Measurements from ENCODE around the gene CTXND2.
"Not testable (repeated sequence)": the region's sequence is repeated elsewhere in the genome, so short reads cannot be mapped to it uniquely, and the experiment has no call there.

CTXND2 gene

GRCh38 chr1:150846473-150847146 lies 40.3 kb upstream of the CTXND2 start:
- H3K27ac Mint-ChIP-seq: no peak overlapping the region
- no peaks in the 10 kb centered on the region for H3K27me3 Mint-ChIP-seq (ENCODE audit: low read depth)
- TF ChIP-seq, protein P1, sequence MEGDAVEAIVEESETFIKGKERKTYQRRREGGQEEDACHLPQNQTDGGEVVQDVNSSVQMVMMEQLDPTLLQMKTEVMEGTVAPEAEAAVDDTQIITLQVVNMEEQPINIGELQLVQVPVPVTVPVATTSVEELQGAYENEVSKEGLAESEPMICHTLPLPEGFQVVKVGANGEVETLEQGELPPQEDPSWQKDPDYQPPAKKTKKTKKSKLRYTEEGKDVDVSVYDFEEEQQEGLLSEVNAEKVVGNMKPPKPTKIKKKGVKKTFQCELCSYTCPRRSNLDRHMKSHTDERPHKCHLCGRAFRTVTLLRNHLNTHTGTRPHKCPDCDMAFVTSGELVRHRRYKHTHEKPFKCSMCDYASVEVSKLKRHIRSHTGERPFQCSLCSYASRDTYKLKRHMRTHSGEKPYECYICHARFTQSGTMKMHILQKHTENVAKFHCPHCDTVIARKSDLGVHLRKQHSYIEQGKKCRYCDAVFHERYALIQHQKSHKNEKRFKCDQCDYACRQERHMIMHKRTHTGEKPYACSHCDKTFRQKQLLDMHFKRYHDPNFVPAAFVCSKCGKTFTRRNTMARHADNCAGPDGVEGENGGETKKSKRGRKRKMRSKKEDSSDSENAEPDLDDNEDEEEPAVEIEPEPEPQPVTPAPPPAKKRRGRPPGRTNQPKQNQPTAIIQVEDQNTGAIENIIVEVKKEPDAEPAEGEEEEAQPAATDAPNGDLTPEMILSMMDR (IDR thresholded peaks at IDR 0.05; ENCODE audit: unreplicated experiment in 3 of 3): no peak
- H3K4me1 Mint-ChIP-seq: peaks cover 9% of the 10 kb centered on the region
- peaks cover 48% of the 10 kb centered on the region for H3K36me3 Mint-ChIP-seq (ENCODE audit: low read depth)
- no peaks in the 10 kb centered on the region for H3K9me3 Mint-ChIP-seq
- H3K4me3 Mint-ChIP-seq: no peak overlapping the region

DNA sequence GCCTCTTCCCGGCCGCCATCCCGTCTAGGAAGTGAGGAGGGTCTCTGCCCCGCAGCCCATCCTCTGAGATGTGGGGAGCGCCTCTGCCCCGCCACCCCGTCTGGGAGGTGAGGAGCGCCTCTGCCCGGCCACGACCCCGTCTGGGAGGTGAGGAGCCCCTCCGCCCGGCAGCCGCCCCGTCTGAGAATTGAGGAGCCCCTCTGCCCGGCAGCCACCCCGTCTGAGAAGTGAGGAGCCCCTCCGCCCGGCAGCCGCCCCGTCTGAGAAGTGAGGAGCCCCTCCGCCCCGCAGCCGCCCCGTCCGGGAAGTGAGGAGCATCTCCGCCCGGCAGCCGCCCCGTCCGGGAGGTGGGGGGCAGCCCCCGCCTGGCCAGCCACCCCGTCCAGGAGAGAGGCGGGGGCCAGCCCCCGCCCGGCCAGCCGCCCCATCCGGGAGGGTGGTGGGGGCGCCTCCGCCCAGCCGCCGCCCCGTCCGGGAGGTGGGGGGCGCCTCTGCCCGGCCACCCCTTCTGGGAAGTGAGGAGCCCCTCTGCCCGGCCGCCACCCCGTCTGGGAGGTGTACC lies 36.1 kb upstream of the CTXND2 start:
- Mint-ChIP-seq H3K36me3 (ENCODE audit: low read depth) (peaks cover 74% of the 10 kb centered on the region), H3K9me3 (peaks cover 11% of the 10 kb centered on the region)
- H3K4me3 Mint-ChIP-seq; H3K4me1 Mint-ChIP-seq; H3K27me3 Mint-ChIP-seq (ENCODE audit: low read depth); H3K27ac Mint-ChIP-seq: not testable (repeated sequence)

DNA sequence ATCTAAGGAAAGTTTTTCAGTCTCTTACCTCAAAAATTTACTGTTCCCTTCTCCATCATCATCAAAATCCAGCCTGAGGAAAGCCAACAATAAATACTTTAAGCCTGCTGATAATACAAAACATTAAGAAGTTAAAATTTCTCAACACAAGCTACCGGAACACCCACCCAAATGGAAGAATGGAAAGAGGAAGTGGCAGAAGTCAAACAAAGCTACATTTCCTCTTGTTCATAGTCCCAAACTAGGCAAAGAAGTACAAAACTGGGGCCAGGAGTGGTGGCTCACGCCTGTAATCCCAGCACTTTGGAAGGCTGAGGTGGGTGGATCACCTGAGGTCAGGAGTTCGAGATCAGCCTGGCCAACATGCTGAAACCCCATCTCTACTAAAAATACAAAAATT lies 34.2 kb upstream of the CTXND2 start:
- not testable (repeated sequence) for H3K4me1 Mint-ChIP-seq; H3K27ac Mint-ChIP-seq; H3K27me3 Mint-ChIP-seq (ENCODE audit: low read depth); H3K4me3 Mint-ChIP-seq
- peaks cover 11% of the 10 kb centered on the region for H3K9me3 Mint-ChIP-seq
- H3K36me3 Mint-ChIP-seq (ENCODE audit: low read depth): peaks cover 73% of the 10 kb centered on the region

GRCh38 chr1:150863724-150864123 lies 23.2 kb upstream of the CTXND2 start:
- TF ChIP-seq, protein P1 (IDR thresholded peaks at IDR 0.05; ENCODE audit: unreplicated experiment in 3 of 3): no peak
- Mint-ChIP-seq H3K27me3 (ENCODE audit: low read depth) (no peaks in the 10 kb centered on the region), H3K9me3 (no peaks in the 10 kb centered on the region), H3K4me1 (no peaks in the 10 kb centered on the region), H3K36me3 (ENCODE audit: low read depth) (peaks cover 27% of the 10 kb centered on the region), H3K4me3 (no peak overlapping the region), H3K27ac (no peak overlapping the region)

- H3K36me3 Mint-ChIP-seq (ENCODE audit: low read depth): peaks cover 27% of the 10 kb centered on the region
- not testable (repeated sequence) for H3K27me3 Mint-ChIP-seq (ENCODE audit: low read depth); H3K4me3 Mint-ChIP-seq; H3K27ac Mint-ChIP-seq; H3K9me3 Mint-ChIP-seq; H3K4me1 Mint-ChIP-seq
These were observed 22.7 kb upstream of the CTXND2 start for GRCh38 chr1:150864200-150864599.

- Mint-ChIP-seq H3K27me3 (ENCODE audit: low read depth) (no peaks in the 10 kb centered on the region), H3K36me3 (ENCODE audit: low read depth) (peaks cover 29% of the 10 kb centered on the region), H3K4me1 (peaks cover 14% of the 10 kb centered on the region), H3K9me3 (no peaks in the 10 kb centered on the region), H3K27ac (no peak overlapping the region), H3K4me3 (no peak overlapping the region)
- TF ChIP-seq, protein P1 (IDR thresholded peaks at IDR 0.05; ENCODE audit: unreplicated experiment in 3 of 3): no peak
These were observed 17.3 kb upstream of the CTXND2 start for GRCh38 chr1:150869683-150870082.

DNA sequence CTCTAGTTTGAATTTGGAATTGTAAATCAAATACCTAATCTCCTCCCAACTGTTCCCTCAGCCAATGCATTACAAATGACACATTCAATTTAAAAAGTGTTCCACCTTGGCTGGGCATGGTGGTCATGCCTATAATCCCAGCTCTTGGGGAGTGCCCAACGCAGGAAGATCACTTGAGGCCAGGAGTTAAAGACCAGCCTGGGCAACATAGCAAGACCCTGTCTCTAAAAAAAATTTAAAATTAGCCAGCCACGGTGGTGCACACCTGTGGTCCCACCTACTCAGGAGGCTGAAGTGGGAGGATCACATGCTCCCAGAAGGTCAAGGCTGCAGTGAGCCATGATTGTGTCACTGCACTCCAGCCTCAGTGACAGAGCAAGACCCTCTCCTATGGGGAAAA lies 14.4 kb upstream of the CTXND2 start:
- TF ChIP-seq, protein P1 (IDR thresholded peaks at IDR 0.05; ENCODE audit: unreplicated experiment in 3 of 3): no peak
- peak overlapping the region; percentile 34 to 53 (median 42) for H3K4me3 Mint-ChIP-seq
- peak overlapping the region in 2 of 3 experiments; percentile 22 to 27 for H3K27ac Mint-ChIP-seq
- H3K27me3 Mint-ChIP-seq (ENCODE audit: low read depth): no peaks in the 10 kb centered on the region
- H3K4me1 Mint-ChIP-seq: peaks cover 28% of the 10 kb centered on the region
- H3K9me3 Mint-ChIP-seq: no peaks in the 10 kb centered on the region
- peaks cover 29% of the 10 kb centered on the region for H3K36me3 Mint-ChIP-seq (ENCODE audit: low read depth)

Measured in nephron (organoid).